ENCODE measurements around the gene NAGS.
"Not testable (repeated sequence)": the region's sequence is repeated elsewhere in the genome, so short reads cannot be mapped to it uniquely, and the experiment has no call there.

NAGS gene

DNA sequence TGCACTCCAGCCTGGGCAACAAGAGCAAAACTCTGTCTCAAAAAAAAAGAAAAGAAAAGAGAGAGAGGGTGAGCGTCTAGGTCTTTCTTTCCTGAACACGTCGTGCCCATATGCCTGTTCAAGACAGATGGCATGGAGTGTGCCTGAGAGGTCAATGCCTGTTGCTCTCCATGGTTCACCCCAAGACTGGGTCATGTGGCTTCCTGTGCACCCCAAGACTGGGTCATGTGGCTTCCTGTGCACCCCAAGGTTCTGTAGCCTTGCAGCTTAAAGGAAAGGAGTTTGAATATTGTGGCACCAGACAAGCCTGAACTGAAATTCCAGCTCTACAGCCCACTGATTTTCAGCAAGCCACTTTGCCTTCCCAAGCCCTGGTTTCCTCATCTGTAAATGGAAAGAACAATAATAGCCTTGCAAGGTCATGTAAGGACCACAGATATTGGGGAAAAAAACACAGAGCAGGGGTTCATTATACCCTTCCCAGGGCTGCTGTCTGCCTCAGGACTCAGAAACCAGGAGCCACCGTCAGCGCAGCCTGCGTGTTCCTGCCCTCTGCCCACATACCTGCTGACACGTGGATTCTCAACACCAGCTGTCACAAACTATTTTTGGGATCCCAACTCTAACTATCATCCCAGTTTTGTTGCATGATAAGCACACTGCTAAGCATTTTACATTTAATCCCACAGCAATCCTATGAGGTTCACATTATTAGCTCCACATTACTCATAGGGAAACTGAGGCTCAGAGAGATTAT is 18.0 kb upstream of the NAGS start:
- no peak for DNase-seq

GRCh38 chr17:43987131-43988021 is 17.0 kb upstream of the NAGS start:
- DNase-seq: no peak

DNA sequence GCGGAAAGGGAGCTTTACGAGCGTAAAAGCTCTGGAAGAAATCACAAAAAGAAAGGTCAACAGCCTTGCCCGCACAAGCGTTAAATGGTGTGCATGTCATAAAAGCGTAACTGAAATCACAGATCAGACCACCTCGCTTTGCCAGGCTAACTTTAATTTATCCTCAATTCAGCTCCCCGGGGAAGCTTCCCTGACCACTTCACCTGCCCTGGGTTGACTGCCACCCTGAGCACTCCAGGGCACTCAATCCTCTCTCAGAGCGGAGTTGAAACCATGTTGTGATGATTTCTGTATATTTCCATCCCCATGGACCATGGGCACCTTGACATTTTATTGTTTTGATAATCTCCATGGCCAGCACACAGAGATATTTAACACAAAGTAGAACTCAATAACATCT is 16.1 kb upstream of the NAGS start:
- no peak for DNase-seq

- DNase-seq: no peak
These were observed 11.8 kb upstream of the NAGS start for GRCh38 chr17:43992641-43993040.

- peak; percentile 76 for DNase-seq
These were observed 9.9 kb upstream of the NAGS start for GRCh38 chr17:43994272-43995149.

DNA sequence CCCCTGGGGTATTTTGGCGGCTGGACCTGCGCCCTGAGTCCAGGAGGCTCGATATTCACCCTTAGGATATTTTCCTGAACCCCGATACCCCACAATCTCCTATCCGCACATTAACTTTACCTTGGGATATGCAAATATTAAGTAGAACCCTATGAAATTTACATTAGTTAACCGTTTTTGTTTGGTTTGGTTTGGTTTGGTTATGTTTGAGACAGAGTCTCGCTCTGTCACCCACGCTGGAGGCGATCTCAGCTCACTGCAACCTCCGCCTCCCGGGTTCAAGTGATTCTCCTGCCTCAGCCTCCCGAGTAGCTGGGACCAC is 9.3 kb upstream of the NAGS start:
- DNase-seq: no peak

DNA sequence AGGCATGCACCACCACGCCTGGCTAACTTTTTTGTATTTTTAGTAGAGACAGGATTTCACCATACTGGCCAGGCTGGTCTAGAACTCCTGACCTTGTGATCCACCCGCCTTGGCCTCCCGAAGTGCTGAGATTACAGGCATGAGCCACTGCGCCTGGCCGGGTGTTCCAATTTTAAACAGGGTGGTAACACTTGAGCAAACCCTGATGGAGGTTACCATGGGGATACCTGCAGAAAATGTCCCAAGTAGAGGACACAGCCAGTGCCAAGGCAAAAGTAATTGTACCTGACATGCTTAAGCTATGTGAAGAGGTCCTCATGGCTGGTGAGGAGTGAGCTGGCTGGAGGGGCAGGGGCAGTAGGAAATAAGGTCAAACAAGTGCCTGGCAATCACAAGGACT is 7.2 kb upstream of the NAGS start:
- not testable (repeated sequence) for DNase-seq

GRCh38 chr17:43998552-43998951 is 5.9 kb upstream of the NAGS start:
- DNase-seq: peak; percentile 64

DNA sequence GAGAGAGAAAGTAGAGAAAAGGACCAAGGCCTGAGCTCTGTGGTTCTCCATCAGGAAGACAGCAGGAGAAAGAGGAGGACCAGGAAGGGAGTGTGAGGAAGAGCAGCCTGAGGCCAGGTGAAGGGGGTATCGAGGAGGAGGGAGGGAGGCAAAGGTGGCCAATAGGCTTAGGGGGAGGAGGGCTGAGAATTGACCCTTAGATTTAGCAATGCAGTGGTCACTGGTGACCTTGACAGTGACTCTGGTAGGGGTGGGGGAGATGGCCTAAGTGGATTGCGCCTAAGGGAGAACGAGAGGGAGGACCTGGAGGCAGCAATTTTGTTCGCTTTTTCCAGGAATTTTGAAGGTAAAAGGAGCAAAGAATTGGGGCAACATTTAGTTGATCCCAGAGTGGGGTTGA is 5.4 kb upstream of the NAGS start:
- DNase-seq: no peak

DNA sequence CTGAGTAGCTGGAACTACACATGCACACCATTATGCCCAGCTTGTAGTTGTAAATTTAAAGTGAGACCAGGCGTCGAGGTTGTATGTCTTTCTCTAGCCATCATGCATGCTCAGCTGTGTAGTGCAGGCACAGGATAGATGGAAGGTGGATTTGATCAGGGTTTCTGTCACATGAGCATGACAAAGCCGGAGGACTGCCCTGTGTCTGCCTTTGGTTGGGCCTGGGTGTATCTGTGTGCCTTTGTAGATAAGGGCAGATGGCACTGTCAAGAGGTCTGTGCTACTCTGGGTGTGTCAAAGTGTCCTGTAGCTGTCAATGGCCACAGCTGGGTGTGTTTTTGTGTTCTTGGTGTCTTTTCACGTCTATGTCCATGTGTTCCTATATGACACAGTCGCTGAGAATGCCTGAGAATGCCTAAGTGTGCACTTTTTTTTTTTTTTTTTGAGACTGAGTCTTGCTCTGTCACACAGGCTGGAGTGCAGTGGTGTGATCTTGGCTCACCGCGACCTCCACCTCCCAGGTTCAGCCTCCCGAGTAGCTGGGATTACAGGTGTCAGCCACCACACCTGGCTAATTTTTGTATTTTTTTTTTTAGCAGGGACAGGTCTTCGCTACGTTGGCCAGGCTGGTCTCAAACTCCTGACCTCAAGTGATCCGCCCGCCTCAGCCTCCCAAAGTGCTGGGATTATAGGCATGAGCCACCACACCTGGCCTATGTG is 4.1 kb upstream of the NAGS start:
- no peak for DNase-seq

GRCh38 chr17:44000871-44001460 is 3.5 kb upstream of the NAGS start:
- no peak for DNase-seq

- DNase-seq: no peak
These were observed 2.9 kb upstream of the NAGS start for GRCh38 chr17:44001461-44001920.

DNA sequence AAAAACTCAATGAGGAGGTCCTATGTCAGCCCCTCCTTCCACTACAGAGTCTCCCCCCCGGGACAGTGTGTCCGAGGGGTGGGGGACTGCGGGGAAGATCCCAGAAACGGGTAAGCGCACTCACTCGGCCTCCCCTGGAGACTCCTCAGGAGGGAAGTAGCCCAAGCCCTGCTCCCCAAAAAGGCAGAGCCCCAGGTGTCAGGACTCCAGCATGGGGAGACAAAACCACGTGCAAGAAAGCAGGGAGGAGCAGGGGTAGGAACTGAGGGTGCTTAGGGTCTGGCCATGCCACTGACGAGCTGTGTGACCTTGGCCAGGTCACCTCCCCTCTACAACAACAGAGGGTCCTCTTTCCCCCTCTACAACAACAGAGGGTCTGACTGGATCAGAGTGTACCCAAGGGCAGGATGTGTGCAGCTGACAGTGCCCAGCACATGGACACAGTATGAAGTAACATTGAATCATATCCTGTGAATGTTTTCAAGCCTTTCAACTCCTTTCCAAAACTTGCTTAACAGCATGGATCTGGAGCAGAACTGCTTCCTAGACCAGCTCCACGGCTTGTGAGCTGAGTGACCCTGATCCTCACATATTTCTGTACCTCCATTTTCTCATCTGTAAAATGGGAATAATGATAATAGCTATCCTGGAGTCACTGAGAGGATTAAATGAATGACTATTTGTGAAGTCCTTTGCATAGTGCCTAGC is 2.1 kb upstream of the NAGS start:
- peak; percentile 41 for DNase-seq

- no peak for DNase-seq
These were observed 522 bp downstream of the NAGS start for GRCh38 chr17:44004761-44005526.

DNA sequence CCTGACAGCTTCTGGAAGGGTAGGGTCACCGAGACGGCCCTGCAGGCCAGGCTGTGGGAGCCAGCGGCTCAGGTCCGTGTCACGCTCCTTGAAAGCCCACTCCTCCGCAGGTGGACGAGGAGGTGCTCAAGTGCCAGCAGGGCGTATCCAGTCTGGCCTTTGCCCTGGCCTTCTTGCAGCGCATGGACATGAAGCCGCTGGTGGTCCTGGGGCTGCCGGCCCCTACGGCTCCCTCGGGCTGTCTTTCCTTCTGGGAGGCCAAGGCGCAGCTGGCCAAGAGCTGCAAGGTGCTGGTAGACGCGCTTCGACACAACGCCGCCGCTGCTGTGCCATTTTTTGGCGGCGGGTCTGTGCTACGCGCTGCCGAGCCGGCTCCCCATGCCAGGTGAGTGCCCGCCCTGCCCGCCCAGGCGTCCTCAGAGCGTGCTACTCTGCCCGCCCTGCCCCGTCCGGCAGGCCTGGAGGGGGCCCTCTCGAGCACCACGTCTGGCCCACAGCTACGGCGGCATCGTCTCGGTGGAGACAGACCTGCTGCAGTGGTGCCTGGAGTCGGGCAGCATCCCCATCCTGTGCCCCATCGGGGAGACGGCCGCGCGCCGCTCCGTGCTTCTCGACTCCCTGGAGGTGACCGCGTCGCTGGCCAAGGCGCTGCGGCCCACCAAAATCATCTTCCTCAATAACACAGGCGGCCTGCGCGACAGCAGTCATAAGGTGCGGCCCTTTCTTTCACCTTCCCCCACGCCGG is 1.3 kb downstream of the NAGS start:
- peak; percentile 4 for DNase-seq

DNA sequence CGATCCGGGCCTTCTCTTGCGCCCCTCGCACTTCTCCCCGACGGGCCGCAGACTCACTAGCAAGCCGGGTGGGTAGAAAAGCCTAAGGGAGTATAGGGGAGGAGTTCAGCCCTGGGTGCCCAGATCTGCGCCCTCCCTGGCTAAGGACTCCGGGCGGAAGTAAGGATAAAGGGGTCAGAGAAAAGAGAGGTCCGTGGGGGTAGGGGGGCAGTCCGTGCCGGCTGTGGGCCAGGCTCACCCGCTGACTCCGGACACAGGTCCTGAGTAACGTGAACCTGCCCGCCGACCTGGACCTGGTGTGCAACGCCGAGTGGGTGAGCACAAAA is 1.8 kb downstream of the NAGS start:
- no peak for DNase-seq

DNA sequence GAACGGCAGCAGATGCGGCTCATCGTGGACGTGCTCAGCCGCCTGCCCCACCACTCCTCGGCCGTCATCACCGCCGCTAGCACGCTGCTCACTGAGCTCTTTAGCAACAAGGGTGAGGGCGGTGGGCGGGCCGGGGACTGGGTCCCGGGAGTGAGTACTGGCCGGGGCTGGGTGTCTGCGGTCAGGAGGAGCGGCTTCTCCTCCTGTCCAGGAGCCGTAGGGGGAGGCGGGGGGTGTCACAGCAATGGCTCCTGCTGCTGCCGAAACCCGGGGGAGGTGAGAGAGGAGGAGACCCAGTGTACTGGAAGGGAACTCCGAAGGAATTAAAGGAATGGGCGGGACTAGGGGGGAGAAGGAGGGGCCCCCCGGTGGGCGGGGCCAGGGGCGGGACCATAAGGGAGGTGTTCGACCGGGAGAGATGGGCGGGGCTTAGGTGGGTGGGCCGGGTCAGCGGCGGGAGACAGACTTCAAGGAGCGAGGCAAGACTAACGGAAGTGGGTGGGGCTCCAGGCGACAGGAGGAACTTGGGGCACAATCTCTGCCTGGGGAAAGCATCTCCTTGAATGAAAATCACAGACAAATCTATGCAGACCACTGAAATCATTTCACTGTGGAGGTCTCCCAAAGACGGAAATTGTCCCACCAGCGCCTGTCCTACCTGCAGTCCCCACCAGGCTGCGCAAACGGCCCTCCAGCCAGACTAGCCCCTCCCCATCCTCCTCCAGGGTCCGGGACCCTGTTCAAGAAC is 2.4 kb downstream of the NAGS start:
- peak; percentile 100 for DNase-seq

DNA sequence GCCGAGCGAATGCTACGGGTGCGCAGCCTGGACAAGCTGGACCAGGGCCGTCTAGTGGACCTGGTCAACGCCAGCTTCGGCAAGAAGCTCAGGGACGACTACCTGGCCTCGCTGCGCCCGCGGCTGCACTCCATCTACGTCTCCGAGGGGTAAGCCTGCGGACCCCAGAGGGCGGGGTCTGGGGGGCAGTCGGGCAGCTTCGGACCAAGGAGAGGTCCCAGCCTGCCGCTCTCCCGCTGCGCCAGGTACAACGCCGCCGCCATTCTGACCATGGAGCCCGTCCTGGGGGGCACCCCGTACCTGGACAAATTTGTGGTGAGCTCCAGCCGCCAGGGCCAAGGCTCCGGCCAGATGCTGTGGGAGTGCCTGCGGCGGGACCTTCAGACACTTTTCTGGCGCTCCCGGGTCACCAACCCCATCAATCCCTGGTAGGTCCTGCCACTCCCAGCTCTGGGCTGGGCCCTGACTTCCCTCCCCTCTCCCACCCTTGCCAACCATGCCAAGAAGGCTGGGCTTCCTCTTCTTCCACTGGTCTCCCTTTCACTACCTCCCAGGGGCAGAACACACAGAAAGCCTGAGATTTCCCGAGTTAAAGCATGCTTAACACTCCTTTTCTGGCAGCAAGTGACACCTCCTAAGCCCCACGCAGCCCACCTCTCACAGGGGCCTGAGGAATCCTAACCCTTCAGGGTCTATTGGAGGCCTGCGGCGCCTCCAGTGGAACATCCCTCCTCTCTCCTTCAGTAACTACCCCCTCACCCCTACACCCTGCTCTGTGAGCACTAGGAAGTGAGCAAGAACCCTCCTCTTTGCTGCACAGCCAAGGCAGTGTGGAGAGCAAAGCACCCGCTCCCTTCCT is 3.2 kb downstream of the NAGS start:
- peak; percentile 57 for DNase-seq
